Epithelial cell of esophagus (primary cell): ENCODE results near the gene EIF4H.

ENCODE experiments used
- DNase-seq: peaks from one replicate; pipeline ENCODE4 v3.0.0; 2010; ENCODE audit warnings: low read depth
- H3K4me3 ChIP-seq: 2 replicates; pipeline ENCODE4 v1.5.1; 2011; ENCODE audit warnings: mild to moderate bottlenecking, low read length, control low read depth
- TF ChIP-seq, protein P1 (sequence below): IDR thresholded peaks from 2 replicates; pipeline ENCODE4 v1.5.1; 2011; ENCODE audit warnings: low read depth, mild to moderate bottlenecking, low read length, control low read depth, inconsistent platforms; ENCODE audit not compliant: insufficient read depth; ENCODE audit errors: missing control alignments

The EIF4H gene

DNA sequence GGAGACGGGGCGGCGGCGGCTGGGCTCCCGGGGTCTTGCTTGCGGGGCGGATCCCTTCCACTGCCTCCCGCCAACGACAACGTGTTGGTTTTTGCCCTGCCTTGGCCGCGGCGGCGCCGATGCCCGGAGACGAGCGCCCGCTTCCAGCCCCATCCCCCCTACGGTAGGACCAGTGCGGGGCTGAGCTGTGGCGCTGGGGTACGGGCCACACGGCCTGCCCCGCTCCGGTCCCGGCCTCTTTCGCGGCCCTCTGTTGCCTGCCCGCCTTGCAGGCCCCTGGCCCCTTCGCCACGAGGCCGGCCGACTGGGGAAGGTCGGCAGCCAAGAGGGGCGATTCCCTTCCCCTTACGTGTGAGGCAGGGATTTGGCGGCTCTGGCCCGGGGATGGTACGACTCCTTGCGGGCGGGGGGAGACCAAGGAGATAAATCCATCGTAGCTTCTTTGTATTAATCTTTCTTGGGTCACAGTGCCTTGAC, 488 bp downstream of the EIF4H start:
- H3K4me3 ChIP-seq = peak overlapping the region; percentile 90
- DNase-seq = peak; percentile 60
- TF ChIP-seq, protein P1, sequence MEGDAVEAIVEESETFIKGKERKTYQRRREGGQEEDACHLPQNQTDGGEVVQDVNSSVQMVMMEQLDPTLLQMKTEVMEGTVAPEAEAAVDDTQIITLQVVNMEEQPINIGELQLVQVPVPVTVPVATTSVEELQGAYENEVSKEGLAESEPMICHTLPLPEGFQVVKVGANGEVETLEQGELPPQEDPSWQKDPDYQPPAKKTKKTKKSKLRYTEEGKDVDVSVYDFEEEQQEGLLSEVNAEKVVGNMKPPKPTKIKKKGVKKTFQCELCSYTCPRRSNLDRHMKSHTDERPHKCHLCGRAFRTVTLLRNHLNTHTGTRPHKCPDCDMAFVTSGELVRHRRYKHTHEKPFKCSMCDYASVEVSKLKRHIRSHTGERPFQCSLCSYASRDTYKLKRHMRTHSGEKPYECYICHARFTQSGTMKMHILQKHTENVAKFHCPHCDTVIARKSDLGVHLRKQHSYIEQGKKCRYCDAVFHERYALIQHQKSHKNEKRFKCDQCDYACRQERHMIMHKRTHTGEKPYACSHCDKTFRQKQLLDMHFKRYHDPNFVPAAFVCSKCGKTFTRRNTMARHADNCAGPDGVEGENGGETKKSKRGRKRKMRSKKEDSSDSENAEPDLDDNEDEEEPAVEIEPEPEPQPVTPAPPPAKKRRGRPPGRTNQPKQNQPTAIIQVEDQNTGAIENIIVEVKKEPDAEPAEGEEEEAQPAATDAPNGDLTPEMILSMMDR = no peak

DNA sequence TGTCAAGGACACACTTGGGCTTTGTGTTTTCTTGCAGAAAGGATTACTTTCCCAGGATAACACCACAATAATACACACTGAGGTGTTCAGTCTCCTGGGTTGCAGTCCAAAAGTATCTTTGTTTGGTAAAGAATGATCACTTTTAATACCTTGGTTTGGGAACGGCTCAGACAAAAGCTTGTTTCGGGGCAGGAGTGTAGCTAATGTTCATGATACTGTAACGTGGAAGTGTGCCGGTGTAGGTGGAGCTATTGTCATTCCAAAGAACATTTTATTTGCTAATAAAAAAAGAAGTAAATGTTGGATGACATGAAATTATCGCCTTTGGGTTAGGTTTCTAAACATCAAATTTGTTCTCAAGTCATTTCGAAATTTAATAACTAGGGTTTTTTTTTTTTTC, 1.2 kb downstream of the EIF4H start:
- TF ChIP-seq, protein P1 = no peak
- DNase-seq = no peak
- peak overlapping the region; percentile 90 for H3K4me3 ChIP-seq

DNA sequence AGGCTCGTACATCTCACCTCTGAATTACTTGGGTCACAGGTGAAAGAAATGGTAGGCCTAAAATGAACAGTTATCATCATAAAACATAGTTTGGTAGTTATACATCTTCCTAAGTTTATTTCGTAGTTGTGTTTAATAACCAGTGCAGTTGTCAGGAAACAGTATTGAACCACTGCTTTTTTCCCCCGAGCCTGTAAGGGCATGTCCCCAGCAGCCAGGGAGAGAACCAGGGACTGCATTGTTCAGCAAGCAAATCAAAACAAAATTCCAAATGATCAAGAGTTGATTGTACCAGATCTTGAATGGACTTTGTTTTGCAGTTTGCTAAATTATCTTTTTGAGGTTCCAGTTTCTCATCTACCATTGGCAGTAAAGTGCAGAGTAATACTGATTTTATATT, 2.4 kb downstream of the EIF4H start:
- DNase-seq = peak; percentile 60
- H3K4me3 ChIP-seq = peak overlapping the region; percentile 26
- TF ChIP-seq, protein P1 = no peak

DNA sequence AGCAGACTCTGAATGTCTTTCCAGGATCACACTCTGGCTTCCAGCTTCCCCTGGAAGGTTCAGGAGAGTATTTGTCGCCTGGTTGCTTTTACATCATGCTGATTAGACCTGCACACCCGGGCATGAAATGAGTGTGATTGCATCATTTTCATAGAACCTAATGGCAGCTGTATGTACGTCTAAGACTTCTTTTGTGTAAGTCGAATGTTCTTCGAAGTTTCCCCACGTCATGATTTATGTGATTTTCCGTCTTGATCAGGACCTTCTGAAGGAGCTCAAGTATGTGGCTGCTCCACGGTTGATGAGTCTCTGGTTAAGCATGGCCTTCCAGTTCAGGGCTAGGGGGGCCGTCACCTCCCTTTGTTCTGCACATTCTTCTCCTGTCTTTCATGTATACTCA, 4.5 kb downstream of the EIF4H start:
- no peak overlapping the region for H3K4me3 ChIP-seq
- TF ChIP-seq, protein P1 = no peak

DNA sequence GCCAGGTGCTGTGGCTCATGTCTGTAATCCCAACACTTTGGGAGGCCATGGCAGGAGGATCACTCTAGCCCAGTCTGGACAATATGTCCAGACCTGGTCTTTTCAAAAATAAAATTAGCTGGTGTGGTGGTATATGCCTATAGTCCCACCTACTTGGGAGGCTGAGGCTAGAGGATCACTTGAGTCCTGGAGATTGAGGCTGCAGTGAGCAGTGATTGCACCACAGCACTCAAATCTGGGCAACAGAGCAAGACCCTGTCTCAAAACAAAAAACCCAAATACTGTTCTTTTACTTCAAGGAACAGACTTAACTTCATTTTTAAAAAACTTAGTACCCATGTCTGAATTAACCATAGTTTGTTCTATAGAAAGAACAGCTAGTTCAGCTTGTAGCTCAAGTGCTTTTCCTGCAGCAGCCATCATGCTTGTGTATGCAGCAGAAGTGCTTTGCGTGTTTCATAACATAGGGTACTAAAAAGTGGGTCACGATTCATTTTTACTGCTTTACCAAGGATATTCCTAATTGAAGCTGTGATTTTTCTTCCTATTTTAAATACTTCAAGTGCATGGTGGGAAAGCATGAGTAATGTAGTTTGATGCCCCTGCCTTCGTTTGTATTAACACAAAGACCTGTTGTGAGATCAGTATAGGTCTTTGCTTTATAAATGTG, 5.9 kb downstream of the EIF4H start:
- no peak for DNase-seq
- TF ChIP-seq, protein P1 = no peak

More for the DNA sequence above, 4.5 kb downstream of the EIF4H start:
- peak; percentile 39 for DNase-seq

DNA sequence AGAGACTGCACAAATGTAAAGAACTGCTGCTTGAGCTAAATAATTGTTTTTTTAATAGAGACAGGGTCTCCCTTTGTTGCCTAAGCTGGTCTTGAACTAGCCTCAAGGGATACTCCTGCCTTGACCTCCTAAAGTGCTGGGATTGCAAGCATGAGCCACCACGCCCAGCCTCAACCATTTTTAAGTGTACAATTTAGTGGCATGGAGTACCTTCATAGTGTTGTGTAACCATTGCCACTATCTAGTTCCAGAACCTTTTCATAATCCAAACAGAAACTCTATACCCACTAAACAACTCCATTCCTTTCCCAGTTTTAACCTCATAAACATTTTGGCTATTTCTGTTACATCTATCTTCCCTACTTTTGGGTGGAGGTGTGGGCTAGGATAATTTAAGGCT, 6.7 kb downstream of the EIF4H start:
- no peak overlapping the region for H3K4me3 ChIP-seq
- no peak for DNase-seq
- TF ChIP-seq, protein P1 = no peak

More for the DNA sequence above, 5.9 kb downstream of the EIF4H start:
- H3K4me3 ChIP-seq = no peak overlapping the region

DNA sequence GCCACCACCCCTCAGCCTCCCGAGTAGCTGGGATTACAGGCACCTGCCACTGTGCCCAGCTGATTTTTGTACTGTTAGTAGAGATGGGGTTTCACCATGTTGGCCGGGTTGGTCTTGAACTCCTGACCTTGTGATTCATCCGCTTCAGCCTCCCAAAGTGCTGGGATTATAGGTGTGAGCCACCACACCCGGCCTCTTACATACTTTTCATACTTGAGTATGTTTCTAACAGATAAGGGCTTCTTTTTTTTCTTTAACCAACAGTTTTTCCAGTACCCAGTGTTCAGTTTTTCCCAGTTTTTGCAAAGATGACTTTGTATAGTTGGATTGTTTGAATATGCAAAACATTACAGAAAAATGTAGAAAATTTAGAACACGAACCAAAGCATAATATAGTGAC, 7.7 kb downstream of the EIF4H start:
- DNase-seq = no peak
- no peak overlapping the region for H3K4me3 ChIP-seq
- TF ChIP-seq, protein P1 = no peak
